Mononuclear cell (primary cell): ENCODE results near the gene RALA. TPM values are rescaled to one million over a fixed set of nuclear protein-coding genes. Genes with fewer than 3 reads are reported as not detected.

ENCODE experiments used
- H3K27me3 ChIP-seq: 2 replicates; pipeline ENCODE4 v1.6.0; 2011; ENCODE audit warnings: low read length, control low read depth; ENCODE audit not compliant: insufficient read depth
- H3K4me1 ChIP-seq: 2 replicates; pipeline ENCODE4 v1.5.1; 2011; ENCODE audit warnings: mild to moderate bottlenecking, low read length, control low read depth; ENCODE audit not compliant: insufficient read depth
- H3K4me3 ChIP-seq: 2 replicates; pipeline ENCODE4 v1.5.1; 2011; ENCODE audit warnings: mild to moderate bottlenecking, low read length, moderate library complexity
- H3K9me3 ChIP-seq: 2 replicates; pipeline ENCODE4 v1.5.1; 2011; ENCODE audit warnings: low read depth, mild to moderate bottlenecking, control low read depth, low read length
- total RNA-seq: library from RNA; depleted of rRNA; stranded (reverse); fragments of >200 nt; gene quantifications from one replicate; pipeline ENCODE4 v1.2.3, GENCODE V29; 2012

RALA gene
- total RNA-seq, 1 donor: 10.6 TPM

- no peaks in the 10 kb centered on the region for H3K9me3 ChIP-seq
- H3K27me3 ChIP-seq: no peaks in the 10 kb centered on the region
- H3K4me3 ChIP-seq: no peak overlapping the region
- H3K4me1 ChIP-seq: peaks cover 21% of the 10 kb centered on the region
Measured at GRCh38 chr7:39702133-39702532, 78.8 kb downstream of the RALA start.

- H3K4me1 ChIP-seq: peaks cover 21% of the 10 kb centered on the region
- no peaks in the 10 kb centered on the region for H3K9me3 ChIP-seq
- no peaks in the 10 kb centered on the region for H3K27me3 ChIP-seq
- no peak overlapping the region for H3K4me3 ChIP-seq
Measured at GRCh38 chr7:39703144-39703543, 79.8 kb downstream of the RALA start.

GRCh38 chr7:39709029-39709428 lies 85.7 kb downstream of the RALA start:
- Histone ChIP-seq H3K4me1 (peaks cover 4% of the 10 kb centered on the region), H3K27me3 (no peaks in the 10 kb centered on the region), H3K4me3 (no peak overlapping the region), H3K9me3 (no peaks in the 10 kb centered on the region)

- Histone ChIP-seq H3K4me3 (no peak overlapping the region), H3K4me1 (peaks cover 4% of the 10 kb centered on the region), H3K9me3 (peaks cover 7% of the 10 kb centered on the region), H3K27me3 (no peaks in the 10 kb centered on the region)
Measured at GRCh38 chr7:39709768-39710311, 86.5 kb downstream of the RALA start.

- peaks cover 4% of the 10 kb centered on the region for H3K4me1 ChIP-seq
- peaks cover 9% of the 10 kb centered on the region for H3K9me3 ChIP-seq
- H3K4me3 ChIP-seq: no peak overlapping the region
- H3K27me3 ChIP-seq: no peaks in the 10 kb centered on the region
Measured at GRCh38 chr7:39712751-39713150, 89.4 kb downstream of the RALA start.

- H3K27me3 ChIP-seq: no peaks in the 10 kb centered on the region
- H3K4me3 ChIP-seq: no peak overlapping the region
- peaks cover 4% of the 10 kb centered on the region for H3K4me1 ChIP-seq
- peaks cover 9% of the 10 kb centered on the region for H3K9me3 ChIP-seq
Measured at GRCh38 chr7:39714447-39715091, 91.2 kb downstream of the RALA start.

- no peaks in the 10 kb centered on the region for H3K4me1 ChIP-seq
- H3K27me3 ChIP-seq: no peaks in the 10 kb centered on the region
- no peaks in the 10 kb centered on the region for H3K9me3 ChIP-seq
Measured at GRCh38 chr7:39720586-39720985, 97.2 kb downstream of the RALA start.

GRCh38 chr7:39721345-39721744 lies 98.0 kb downstream of the RALA start:
- H3K4me3 ChIP-seq: no peak overlapping the region
- H3K27me3 ChIP-seq: no peaks in the 10 kb centered on the region
- H3K9me3 ChIP-seq: no peaks in the 10 kb centered on the region
- H3K4me1 ChIP-seq: no peaks in the 10 kb centered on the region

More at GRCh38 chr7:39720586-39720985, 97.2 kb downstream of the RALA start:
- no peak overlapping the region for H3K4me3 ChIP-seq

- Histone ChIP-seq H3K9me3 (no peaks in the 10 kb centered on the region), H3K4me1 (no peaks in the 10 kb centered on the region), H3K27me3 (no peaks in the 10 kb centered on the region), H3K4me3 (no peak overlapping the region)
Measured at GRCh38 chr7:39721919-39722597, 98.7 kb downstream of the RALA start.

GRCh38 chr7:39727231-39728012 lies 104.0 kb downstream of the RALA start:
- H3K27me3 ChIP-seq: no peaks in the 10 kb centered on the region
- H3K4me3 ChIP-seq: no peak overlapping the region
- no peaks in the 10 kb centered on the region for H3K9me3 ChIP-seq
- peaks cover 10% of the 10 kb centered on the region for H3K4me1 ChIP-seq

GRCh38 chr7:39732837-39733804 lies 109.7 kb downstream of the RALA start:
- Histone ChIP-seq H3K4me1 (peaks cover 39% of the 10 kb centered on the region), H3K27me3 (no peaks in the 10 kb centered on the region), H3K4me3 (peak overlapping the region; percentile 53), H3K9me3 (no peaks in the 10 kb centered on the region)

GRCh38 chr7:39733881-39734632 lies 110.7 kb downstream of the RALA start:
- Histone ChIP-seq H3K27me3 (no peaks in the 10 kb centered on the region), H3K4me1 (peaks cover 39% of the 10 kb centered on the region), H3K9me3 (no peaks in the 10 kb centered on the region), H3K4me3 (peak overlapping the region; percentile 53)

- H3K27me3 ChIP-seq: no peaks in the 10 kb centered on the region
- no peak overlapping the region for H3K4me3 ChIP-seq
- no peaks in the 10 kb centered on the region for H3K9me3 ChIP-seq
Measured at GRCh38 chr7:39734633-39735004, 111.2 kb downstream of the RALA start.

GRCh38 chr7:39735903-39736302 lies 112.5 kb downstream of the RALA start:
- no peaks in the 10 kb centered on the region for H3K27me3 ChIP-seq
- H3K9me3 ChIP-seq: no peaks in the 10 kb centered on the region
- H3K4me1 ChIP-seq: peaks cover 39% of the 10 kb centered on the region
- H3K4me3 ChIP-seq: no peak overlapping the region

More at GRCh38 chr7:39734633-39735004, 111.2 kb downstream of the RALA start:
- peaks cover 39% of the 10 kb centered on the region for H3K4me1 ChIP-seq
